Osteoblast (primary cell): ENCODE results near the gene LIX1. TPM values are rescaled to one million over a fixed set of nuclear protein-coding genes. Genes with fewer than 3 reads are reported as not detected.

ENCODE experiments used
- DNase-seq: peaks from one replicate; pipeline ENCODE4 v3.0.0; 2011; ENCODE audit warnings: low spot score, mixed read lengths; ENCODE audit not compliant: insufficient read length; ENCODE audit errors: missing footprints
- H2AFZ ChIP-seq: 2 replicates; pipeline ENCODE4 v1.6.0; 2011; ENCODE audit warnings: mild to moderate bottlenecking, low read length
- H3K27ac ChIP-seq: 2 replicates; pipeline ENCODE4 v1.5.1; 2011; ENCODE audit warnings: mild to moderate bottlenecking, low read depth, low read length, moderate library complexity
- H3K27me3 ChIP-seq: 2 replicates; pipeline ENCODE4 v1.6.0; 2012; ENCODE audit warnings: mild to moderate bottlenecking, control low read depth, inconsistent platforms, low read length, moderate library complexity; ENCODE audit not compliant: insufficient read depth
- H3K36me3 ChIP-seq: 2 replicates; pipeline ENCODE4 v1.5.1; 2011; ENCODE audit warnings: mild to moderate bottlenecking, low read length, control low read depth, moderate library complexity; ENCODE audit not compliant: insufficient read depth
- H3K4me1 ChIP-seq: 2 replicates; pipeline ENCODE4 v1.5.1; 2011; ENCODE audit warnings: mild to moderate bottlenecking, low read length, control low read depth, moderate library complexity; ENCODE audit not compliant: insufficient read depth
- H3K4me2 ChIP-seq: 2 replicates; pipeline ENCODE4 v1.6.0; 2011; ENCODE audit warnings: mild to moderate bottlenecking, low read length; ENCODE audit not compliant: insufficient read depth
- H3K4me3 ChIP-seq: fragments of 200-600 bp; sonication (generic); 3 replicates; pipeline ENCODE4 v1.5.1; 2012; ENCODE audit warnings: mild to moderate bottlenecking, low read length, inconsistent platforms; ENCODE audit not compliant: insufficient read depth
- H3K79me2 ChIP-seq: 2 replicates; pipeline ENCODE4 v1.6.0; 2012; ENCODE audit warnings: mild to moderate bottlenecking, low read length, control low read depth, inconsistent platforms; ENCODE audit not compliant: insufficient read depth
- H3K9me3 ChIP-seq: 2 replicates; pipeline ENCODE4 v1.5.1; 2011; ENCODE audit warnings: low read depth, low read length, control low read depth
- H4K20me1 ChIP-seq: 2 replicates; pipeline ENCODE4 v1.6.0; 2012; ENCODE audit warnings: mild to moderate bottlenecking, low read length, control low read depth; ENCODE audit not compliant: insufficient read depth
- total RNA-seq: library from RNA; depleted of rRNA; stranded (reverse); fragments of >200 nt; gene quantifications from 2 replicates; pipeline ENCODE4 v1.2.3, GENCODE V29; 2012
- TF ChIP-seq, protein P1 (sequence below): IDR thresholded peaks from 2 replicates; pipeline ENCODE4 v1.5.1; 2011; ENCODE audit warnings: mild to moderate bottlenecking, low read depth, low read length, moderate library complexity; ENCODE audit errors: extremely low read depth

Gene LIX1
- total RNA-seq, 1 donor = not detected

DNA sequence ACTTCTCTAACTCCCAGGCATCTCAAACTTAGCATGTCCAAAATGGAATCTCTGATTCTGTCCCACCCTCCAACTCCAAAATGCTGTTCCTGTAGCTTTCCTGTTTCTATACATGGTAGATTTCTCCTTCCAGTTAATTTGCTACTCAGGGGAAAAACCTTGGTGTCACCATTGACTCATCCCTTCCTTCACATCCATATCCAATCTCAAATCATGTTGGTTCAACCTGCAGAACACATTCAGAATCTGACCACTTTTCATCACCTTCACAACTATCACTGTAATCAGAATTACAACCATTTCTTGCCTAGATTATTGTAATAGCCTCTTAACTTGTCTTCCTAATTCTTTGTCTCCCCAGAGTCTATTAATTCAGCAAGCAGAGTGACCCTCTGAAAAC is 29.8 kb upstream of the LIX1 start:
- TF ChIP-seq, protein P1, sequence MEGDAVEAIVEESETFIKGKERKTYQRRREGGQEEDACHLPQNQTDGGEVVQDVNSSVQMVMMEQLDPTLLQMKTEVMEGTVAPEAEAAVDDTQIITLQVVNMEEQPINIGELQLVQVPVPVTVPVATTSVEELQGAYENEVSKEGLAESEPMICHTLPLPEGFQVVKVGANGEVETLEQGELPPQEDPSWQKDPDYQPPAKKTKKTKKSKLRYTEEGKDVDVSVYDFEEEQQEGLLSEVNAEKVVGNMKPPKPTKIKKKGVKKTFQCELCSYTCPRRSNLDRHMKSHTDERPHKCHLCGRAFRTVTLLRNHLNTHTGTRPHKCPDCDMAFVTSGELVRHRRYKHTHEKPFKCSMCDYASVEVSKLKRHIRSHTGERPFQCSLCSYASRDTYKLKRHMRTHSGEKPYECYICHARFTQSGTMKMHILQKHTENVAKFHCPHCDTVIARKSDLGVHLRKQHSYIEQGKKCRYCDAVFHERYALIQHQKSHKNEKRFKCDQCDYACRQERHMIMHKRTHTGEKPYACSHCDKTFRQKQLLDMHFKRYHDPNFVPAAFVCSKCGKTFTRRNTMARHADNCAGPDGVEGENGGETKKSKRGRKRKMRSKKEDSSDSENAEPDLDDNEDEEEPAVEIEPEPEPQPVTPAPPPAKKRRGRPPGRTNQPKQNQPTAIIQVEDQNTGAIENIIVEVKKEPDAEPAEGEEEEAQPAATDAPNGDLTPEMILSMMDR = no peak
- Histone ChIP-seq H3K79me2 (peaks cover 2% of the 10 kb centered on the region), H3K9me3 (no peaks in the 10 kb centered on the region), H3K36me3 (peaks cover 82% of the 10 kb centered on the region), H4K20me1 (no peaks in the 10 kb centered on the region), H3K4me3 (no peak overlapping the region), H2AFZ (no peak overlapping the region), H3K4me1 (no peaks in the 10 kb centered on the region), H3K27me3 (no peaks in the 10 kb centered on the region), H3K27ac (no peak overlapping the region), H3K4me2 (no peak overlapping the region)
- DNase-seq = no peak

DNA sequence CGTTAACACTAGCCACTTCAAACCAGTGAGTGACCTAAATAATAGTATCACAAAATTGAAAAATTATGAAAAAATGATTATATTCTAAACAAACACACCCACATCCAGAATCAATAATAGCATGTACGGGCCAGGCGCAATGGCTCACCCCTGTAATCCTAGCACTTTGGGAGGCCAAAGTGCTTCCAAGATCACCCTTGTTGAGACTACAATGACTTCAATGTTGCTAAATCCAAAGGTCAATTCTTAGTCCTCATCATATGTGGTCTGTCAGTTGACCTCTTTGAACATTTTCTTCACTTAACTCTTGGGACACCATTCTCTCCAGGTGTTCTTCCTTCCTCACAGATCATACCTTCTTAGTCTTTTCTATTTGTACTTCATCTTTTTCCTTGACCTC is 29.3 kb upstream of the LIX1 start:
- TF ChIP-seq, protein P1 = no peak
- H4K20me1 ChIP-seq = no peaks in the 10 kb centered on the region

DNA sequence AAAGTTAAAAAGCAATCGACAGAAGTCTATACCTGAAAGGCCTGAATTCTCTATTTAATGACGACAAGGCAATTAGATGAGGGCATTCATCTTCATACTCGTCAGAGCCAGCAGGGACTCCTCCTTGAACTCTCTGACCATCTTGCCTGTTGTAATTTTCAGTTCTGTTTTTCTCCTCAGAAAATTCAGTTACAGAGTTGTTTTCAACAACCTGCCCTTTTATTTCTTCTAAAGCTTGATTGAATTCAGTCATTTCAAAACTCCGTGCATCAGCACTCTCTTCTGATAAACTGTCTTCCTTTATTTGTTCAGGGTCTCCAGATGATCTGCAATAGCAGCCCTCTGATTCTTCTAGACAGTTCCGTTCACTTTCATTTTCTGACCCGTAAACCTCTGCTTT is 25.0 kb upstream of the LIX1 start:
- Histone ChIP-seq H4K20me1 (peaks cover 3% of the 10 kb centered on the region), H3K79me2 (no peaks in the 10 kb centered on the region), H3K4me1 (no peaks in the 10 kb centered on the region), H3K9me3 (no peaks in the 10 kb centered on the region), H3K4me2 (no peak overlapping the region), H2AFZ (no peak overlapping the region), H3K4me3 (no peak overlapping the region), H3K27ac (no peak overlapping the region), H3K27me3 (no peaks in the 10 kb centered on the region), H3K36me3 (peaks cover 73% of the 10 kb centered on the region)
- TF ChIP-seq, protein P1 = no peak
- DNase-seq = no peak

More for the DNA sequence above, 29.3 kb upstream of the LIX1 start:
- H3K27me3 ChIP-seq = no peaks in the 10 kb centered on the region
- no peak overlapping the region for H2AFZ ChIP-seq
- no peaks in the 10 kb centered on the region for H3K4me1 ChIP-seq
- H3K4me2 ChIP-seq = no peak overlapping the region
- peaks cover 2% of the 10 kb centered on the region for H3K79me2 ChIP-seq
- no peak overlapping the region for H3K27ac ChIP-seq
- no peaks in the 10 kb centered on the region for H3K9me3 ChIP-seq
- peaks cover 82% of the 10 kb centered on the region for H3K36me3 ChIP-seq
- H3K4me3 ChIP-seq = no peak overlapping the region
- no peak for DNase-seq

DNA sequence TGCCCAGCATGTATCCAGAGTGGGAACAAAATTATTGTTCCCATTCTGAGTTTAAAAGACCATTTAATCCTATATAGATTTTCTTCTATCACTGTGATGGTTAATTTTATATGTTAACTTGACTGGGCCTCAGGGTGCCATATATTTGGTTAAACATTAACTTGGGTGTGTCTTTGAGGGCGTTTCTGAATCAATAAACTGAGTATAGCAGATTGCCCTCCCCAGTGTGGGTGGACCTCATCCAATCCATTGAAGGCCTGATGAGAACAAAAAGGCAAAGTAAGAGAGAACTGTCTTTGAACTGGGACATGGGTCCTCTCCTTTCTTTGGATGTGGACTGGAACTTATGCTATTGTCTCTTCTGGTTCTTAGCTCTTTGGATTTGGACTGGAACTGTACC is 23.3 kb upstream of the LIX1 start:
- no peak for DNase-seq
- Histone ChIP-seq H3K27ac (no peak overlapping the region), H3K36me3 (peaks cover 75% of the 10 kb centered on the region)

More for the DNA sequence above, 23.3 kb upstream of the LIX1 start:
- H3K4me2 ChIP-seq = no peak overlapping the region
- H2AFZ ChIP-seq = no peak overlapping the region
- H4K20me1 ChIP-seq = peaks cover 3% of the 10 kb centered on the region
- H3K27me3 ChIP-seq = no peaks in the 10 kb centered on the region
- H3K4me3 ChIP-seq = no peak overlapping the region
- no peaks in the 10 kb centered on the region for H3K4me1 ChIP-seq
- no peaks in the 10 kb centered on the region for H3K79me2 ChIP-seq
- TF ChIP-seq, protein P1 = no peak
- H3K9me3 ChIP-seq = no peaks in the 10 kb centered on the region
